GM19240 (cell line): ENCODE data around the gene CREBRF.
"Not testable (repeated sequence)": the region's sequence is repeated elsewhere in the genome, so short reads cannot be mapped to it uniquely, and the experiment has no call there.

ENCODE experiments used
- DNase-seq: peaks from one replicate; pipeline ENCODE4 v3.0.0; 2011; ENCODE audit warnings: low spot score; ENCODE audit not compliant: insufficient read length

Gene CREBRF

GRCh38 chr5:173035904-173036707 lies 20.0 kb upstream of the CREBRF start:
- peak; percentile 11 for DNase-seq

GRCh38 chr5:173039188-173039587 lies 17.0 kb upstream of the CREBRF start:
- DNase-seq, result no peak

- no peak for DNase-seq
Measured at GRCh38 chr5:173039964-173040363, 16.2 kb upstream of the CREBRF start.

GRCh38 chr5:173041881-173042762 lies 14.0 kb upstream of the CREBRF start:
- DNase-seq, result no peak

- no peak for DNase-seq
Measured at GRCh38 chr5:173042763-173043107, 13.4 kb upstream of the CREBRF start.

- no peak for DNase-seq
Measured at GRCh38 chr5:173045474-173045873, 10.7 kb upstream of the CREBRF start.

- DNase-seq, result not testable (repeated sequence)
Measured at GRCh38 chr5:173047096-173047837, 8.9 kb upstream of the CREBRF start.

- no peak for DNase-seq
Measured at GRCh38 chr5:173047838-173048105, 8.4 kb upstream of the CREBRF start.

- DNase-seq, result no peak
Measured at GRCh38 chr5:173050791-173051190, 5.4 kb upstream of the CREBRF start.

GRCh38 chr5:173051746-173052145 lies 4.4 kb upstream of the CREBRF start:
- no peak for DNase-seq

- DNase-seq, result no peak
Measured at GRCh38 chr5:173053041-173053440, 3.1 kb upstream of the CREBRF start.

GRCh38 chr5:173055042-173055721 lies 970 bp upstream of the CREBRF start:
- DNase-seq, result no peak

- DNase-seq, result no peak
Measured at GRCh38 chr5:173055722-173055982, 500 bp upstream of the CREBRF start.

GRCh38 chr5:173056783-173057061 lies 570 bp downstream of the CREBRF start:
- DNase-seq, result peak; percentile 23

- peak; percentile 90 for DNase-seq
Measured at GRCh38 chr5:173057062-173057924, 1.1 kb downstream of the CREBRF start.

GRCh38 chr5:173062141-173062540 lies 6.0 kb downstream of the CREBRF start:
- no peak for DNase-seq

GRCh38 chr5:173065155-173065554 lies 9.0 kb downstream of the CREBRF start:
- no peak for DNase-seq

GRCh38 chr5:173069671-173070070 lies 13.5 kb downstream of the CREBRF start:
- DNase-seq, result no peak

- no peak for DNase-seq
Measured at GRCh38 chr5:173075137-173075843, 19.1 kb downstream of the CREBRF start.

GRCh38 chr5:173075970-173076369 lies 19.8 kb downstream of the CREBRF start:
- DNase-seq, result no peak
